ENCODE measurements around the gene MYL6B.

MYL6B gene

DNA sequence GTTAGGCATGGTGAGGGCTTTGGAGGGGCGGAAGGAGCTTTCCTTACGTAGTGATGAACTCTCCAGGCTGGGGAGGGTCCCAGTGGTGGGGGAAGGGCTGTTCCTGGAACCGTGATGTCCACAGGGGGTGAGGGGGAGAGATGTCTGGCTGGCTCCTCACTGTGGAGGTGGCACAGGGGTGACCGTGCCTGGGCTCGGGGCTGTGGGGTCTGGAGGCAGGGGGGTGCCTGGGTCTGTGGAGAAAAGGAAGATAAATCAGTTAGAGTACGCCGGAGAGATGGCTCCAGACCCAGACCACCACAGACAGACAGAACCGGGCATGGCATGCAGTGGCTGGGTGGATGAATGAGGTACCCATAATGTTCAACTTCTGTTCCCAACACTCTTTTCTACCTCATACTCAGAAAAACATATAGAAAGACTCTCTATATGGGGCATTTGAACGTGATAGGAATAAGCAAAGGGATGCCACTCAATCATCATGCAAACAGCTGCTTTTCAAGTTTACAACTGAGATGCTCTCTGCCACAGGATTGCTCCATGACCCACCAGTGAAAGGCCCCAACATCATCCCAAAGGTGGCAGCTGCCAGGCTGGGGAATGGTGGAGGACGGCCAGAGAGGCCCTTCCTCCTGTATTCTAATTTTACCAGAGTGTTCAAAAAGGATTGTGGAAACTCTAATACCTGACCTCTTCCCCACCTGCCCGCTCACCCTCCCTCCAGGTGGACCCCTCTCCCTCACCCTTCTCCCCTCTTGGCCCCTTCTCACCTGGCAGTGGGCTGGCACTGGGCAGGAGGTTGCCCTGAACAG, 11.4 kb downstream of the MYL6B start:
- H3K27ac ChIP-seq (ENCODE audit: low read length) = no peak overlapping the region
- no peaks in the 10 kb centered on the region for H3K9me3 ChIP-seq (ENCODE audit: control insufficient read depth, low read depth, low read length)
- H3K27me3 ChIP-seq (ENCODE audit: control insufficient read depth, insufficient read depth, low read length) = no peaks in the 10 kb centered on the region
- H3K4me3 ChIP-seq (ENCODE audit: low read length) = no peak overlapping the region
- H3K36me3 ChIP-seq (ENCODE audit: control insufficient read depth, low read depth, low read length) = peaks cover 82% of the 10 kb centered on the region
- peaks cover 26% of the 10 kb centered on the region for H3K4me1 ChIP-seq (ENCODE audit: control insufficient read depth, low read depth, low read length)
- H3K9ac ChIP-seq (ENCODE audit: low read length) = no peak overlapping the region

DNA sequence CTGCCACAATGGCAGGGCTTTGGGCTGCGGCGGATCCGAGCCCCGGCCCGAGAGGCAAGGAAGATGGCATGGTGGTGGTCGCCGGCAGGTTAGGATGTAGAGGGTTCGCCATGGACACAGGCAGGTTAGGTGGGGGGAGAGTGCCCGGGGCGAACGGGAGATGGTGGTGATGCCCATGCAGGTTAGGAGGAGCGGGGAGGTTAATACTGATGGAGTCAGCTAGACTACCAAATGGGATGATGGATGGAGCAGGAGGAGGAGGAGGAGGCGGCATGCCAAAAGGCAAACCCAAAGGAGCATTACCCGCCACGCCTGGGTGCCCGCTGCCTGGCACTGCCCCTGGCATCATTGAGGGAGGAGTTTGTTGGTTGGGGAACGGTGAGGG, 11.9 kb downstream of the MYL6B start:
- Histone ChIP-seq H3K27me3 (ENCODE audit: control insufficient read depth, insufficient read depth, low read length) (no peaks in the 10 kb centered on the region), H3K9ac (ENCODE audit: low read length) (no peak overlapping the region), H3K9me3 (ENCODE audit: control insufficient read depth, low read depth, low read length) (no peaks in the 10 kb centered on the region), H3K4me3 (ENCODE audit: low read length) (no peak overlapping the region), H3K36me3 (ENCODE audit: control insufficient read depth, low read depth, low read length) (peaks cover 85% of the 10 kb centered on the region), H3K27ac (ENCODE audit: low read length) (no peak overlapping the region), H3K4me1 (ENCODE audit: control insufficient read depth, low read depth, low read length) (peaks cover 25% of the 10 kb centered on the region)

DNA sequence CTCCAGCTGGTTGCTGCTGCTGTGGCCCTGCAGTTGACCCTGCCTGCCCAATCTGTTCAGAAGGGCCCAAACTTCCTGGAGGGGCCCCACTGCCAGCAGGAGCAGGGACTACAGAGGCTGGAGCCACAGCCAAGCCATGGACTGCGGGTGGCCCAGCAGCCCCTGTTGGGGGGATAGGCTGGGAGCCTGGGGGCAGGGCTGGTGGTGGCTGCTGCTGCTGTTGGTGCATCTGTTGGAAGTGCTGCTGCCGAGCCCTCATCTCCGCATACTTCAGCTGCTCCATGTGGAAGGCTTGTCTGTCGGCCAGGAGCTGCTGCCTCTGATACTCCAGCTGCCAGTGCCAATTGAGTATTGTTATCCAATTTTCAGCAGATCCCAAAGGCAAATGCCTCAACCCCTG, 13.0 kb downstream of the MYL6B start:
- Histone ChIP-seq H3K4me1 (ENCODE audit: control insufficient read depth, low read depth, low read length) (peaks cover 15% of the 10 kb centered on the region), H3K9me3 (ENCODE audit: control insufficient read depth, low read depth, low read length) (no peaks in the 10 kb centered on the region), H3K27me3 (ENCODE audit: control insufficient read depth, insufficient read depth, low read length) (no peaks in the 10 kb centered on the region), H3K27ac (ENCODE audit: low read length) (no peak overlapping the region), H3K9ac (ENCODE audit: low read length) (no peak overlapping the region), H3K4me3 (ENCODE audit: low read length) (no peak overlapping the region), H3K36me3 (ENCODE audit: control insufficient read depth, low read depth, low read length) (peaks cover 85% of the 10 kb centered on the region)

DNA sequence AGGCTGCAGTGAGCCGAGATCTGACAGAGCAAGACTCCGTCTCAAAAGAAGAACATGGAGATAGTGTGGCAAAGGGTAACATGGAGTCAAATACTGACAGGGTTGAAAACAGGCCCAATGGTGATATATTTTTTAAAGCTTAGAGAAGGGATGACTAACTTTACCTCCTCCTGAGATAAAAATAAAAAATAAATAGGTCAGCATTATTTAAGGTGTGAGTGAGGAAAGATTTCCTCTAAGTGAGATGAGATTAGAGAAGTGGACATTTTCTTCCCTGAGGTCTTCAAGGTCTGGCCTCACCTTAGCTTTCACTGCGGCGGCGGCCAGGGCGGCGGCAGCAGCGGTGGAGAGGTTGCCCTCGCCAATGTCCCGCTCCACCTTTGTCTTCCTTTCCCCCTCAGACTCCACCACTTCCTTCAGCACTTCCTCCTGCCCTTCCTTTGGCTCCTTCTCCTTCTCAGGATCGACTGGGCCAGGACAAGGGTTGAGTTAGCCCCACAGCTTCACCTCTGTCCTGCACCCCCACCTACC, 16.9 kb downstream of the MYL6B start:
- Histone ChIP-seq H3K9me3 (ENCODE audit: control insufficient read depth, low read depth, low read length) (no peaks in the 10 kb centered on the region), H3K36me3 (ENCODE audit: control insufficient read depth, low read depth, low read length) (peaks cover 86% of the 10 kb centered on the region), H3K4me3 (ENCODE audit: low read length) (no peak overlapping the region), H3K27ac (ENCODE audit: low read length) (no peak overlapping the region), H3K4me1 (ENCODE audit: control insufficient read depth, low read depth, low read length) (no peaks in the 10 kb centered on the region), H3K27me3 (ENCODE audit: control insufficient read depth, insufficient read depth, low read length) (no peaks in the 10 kb centered on the region), H3K9ac (ENCODE audit: low read length) (no peak overlapping the region)

DNA sequence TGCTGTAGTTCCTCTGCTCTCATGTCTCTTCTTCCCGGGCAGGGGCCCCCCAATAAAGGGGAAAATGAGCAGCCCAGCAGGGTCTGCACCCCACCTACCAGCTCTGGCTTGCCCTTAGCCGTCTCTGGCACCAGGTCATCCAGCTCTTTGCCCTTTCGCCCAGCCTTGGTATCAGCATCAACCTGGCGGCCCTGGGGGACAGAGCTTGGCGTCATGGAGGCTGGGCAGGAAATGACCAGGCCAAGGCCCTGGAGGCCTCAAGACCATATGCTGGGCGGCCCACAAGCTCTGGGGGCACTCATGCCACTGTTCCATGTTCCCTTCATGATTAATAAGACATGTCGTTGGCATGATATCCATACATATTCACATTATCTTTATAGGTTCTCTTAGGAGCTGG, 20.5 kb downstream of the MYL6B start:
- Histone ChIP-seq H3K9me3 (ENCODE audit: control insufficient read depth, low read depth, low read length) (no peaks in the 10 kb centered on the region), H3K27me3 (ENCODE audit: control insufficient read depth, insufficient read depth, low read length) (no peaks in the 10 kb centered on the region), H3K36me3 (ENCODE audit: control insufficient read depth, low read depth, low read length) (peaks cover 83% of the 10 kb centered on the region), H3K4me1 (ENCODE audit: control insufficient read depth, low read depth, low read length) (no peaks in the 10 kb centered on the region), H3K9ac (ENCODE audit: low read length) (no peak overlapping the region), H3K4me3 (ENCODE audit: low read length) (no peak overlapping the region), H3K27ac (ENCODE audit: low read length) (no peak overlapping the region)

DNA sequence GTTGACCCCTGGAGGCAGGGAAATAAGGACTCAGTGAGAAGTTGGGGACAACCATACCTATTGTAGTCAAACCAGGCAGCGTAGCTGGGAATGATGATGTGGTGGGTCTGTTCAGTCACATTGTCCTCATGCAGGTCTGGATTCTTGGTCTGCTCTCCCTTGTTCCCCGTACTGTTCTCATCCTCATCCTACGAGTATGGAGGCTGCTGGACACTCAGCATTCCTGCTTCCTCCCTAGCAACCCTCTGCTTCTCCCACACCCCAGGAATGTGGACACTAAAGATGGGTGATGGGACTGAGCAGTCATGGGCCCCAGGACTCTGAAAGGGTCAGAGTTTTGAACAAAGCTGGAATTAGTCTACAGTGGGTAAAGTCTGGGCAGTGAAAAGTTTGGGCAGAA, 26.0 kb downstream of the MYL6B start:
- no peaks in the 10 kb centered on the region for H3K4me1 ChIP-seq (ENCODE audit: control insufficient read depth, low read depth, low read length)
- peaks cover 74% of the 10 kb centered on the region for H3K36me3 ChIP-seq (ENCODE audit: control insufficient read depth, low read depth, low read length)
- no peaks in the 10 kb centered on the region for H3K9me3 ChIP-seq (ENCODE audit: control insufficient read depth, low read depth, low read length)
- no peak overlapping the region for H3K9ac ChIP-seq (ENCODE audit: low read length)
- no peak overlapping the region for H3K4me3 ChIP-seq (ENCODE audit: low read length)
- H3K27ac ChIP-seq (ENCODE audit: low read length) = no peak overlapping the region
- no peaks in the 10 kb centered on the region for H3K27me3 ChIP-seq (ENCODE audit: control insufficient read depth, insufficient read depth, low read length)

DNA sequence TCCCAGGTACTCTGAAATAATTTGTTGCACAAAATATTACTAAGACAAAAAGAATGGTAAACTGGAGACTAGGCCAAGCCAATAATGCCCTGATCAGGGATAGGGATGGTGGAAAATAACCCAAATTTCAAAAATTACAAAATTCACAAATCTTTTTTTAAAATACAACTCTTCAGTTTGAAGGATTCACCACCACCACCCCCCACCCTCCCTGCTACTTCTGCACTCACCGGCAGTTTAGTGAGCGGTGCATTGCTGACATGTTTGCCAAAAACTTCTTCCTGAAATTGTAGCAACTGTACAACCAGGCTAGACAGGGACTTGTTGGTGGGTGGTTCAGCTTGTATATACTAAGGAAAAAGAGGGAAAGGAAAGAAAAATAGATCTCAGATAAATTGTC, 34.6 kb downstream of the MYL6B start:
- Histone ChIP-seq H3K27me3 (ENCODE audit: control insufficient read depth, insufficient read depth, low read length) (no peaks in the 10 kb centered on the region), H3K4me3 (ENCODE audit: low read length) (no peak overlapping the region), H3K4me1 (ENCODE audit: control insufficient read depth, low read depth, low read length) (peaks cover 9% of the 10 kb centered on the region), H3K9me3 (ENCODE audit: control insufficient read depth, low read depth, low read length) (no peaks in the 10 kb centered on the region), H3K9ac (ENCODE audit: low read length) (no peak overlapping the region), H3K27ac (ENCODE audit: low read length) (no peak overlapping the region), H3K36me3 (ENCODE audit: control insufficient read depth, low read depth, low read length) (peaks cover 38% of the 10 kb centered on the region)

DNA sequence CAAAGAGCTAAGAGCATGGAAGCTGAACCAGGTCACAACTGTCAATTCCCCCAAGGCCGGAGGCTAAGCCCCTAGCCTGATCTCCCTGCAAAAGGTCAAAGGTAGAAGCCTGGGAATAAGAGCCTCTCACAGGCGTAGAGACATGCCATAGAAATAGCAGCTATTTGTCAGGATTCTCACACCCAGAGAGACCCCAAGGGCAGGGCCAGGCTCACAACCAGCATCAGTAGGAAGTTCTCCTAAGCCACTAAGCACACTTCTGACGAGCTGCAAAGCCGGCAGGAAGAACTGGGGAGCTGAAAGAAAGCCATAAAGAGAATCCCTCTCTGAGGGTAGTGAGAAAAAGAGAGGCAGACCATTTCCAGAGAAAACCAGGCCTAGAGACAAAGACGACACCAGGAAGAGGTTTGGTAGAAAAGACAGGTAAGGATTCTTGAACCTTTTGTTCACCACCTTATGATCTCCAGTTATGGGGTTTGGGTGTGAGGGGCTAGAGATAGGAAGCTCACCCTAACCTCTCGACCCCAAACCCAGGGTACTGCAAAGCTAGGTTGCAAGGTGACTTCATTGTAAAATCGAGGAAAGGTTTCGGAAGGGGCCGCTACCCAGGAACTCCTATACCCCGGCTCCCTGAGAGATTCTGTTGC, 35.9 kb downstream of the MYL6B start:
- H3K27me3 ChIP-seq (ENCODE audit: control insufficient read depth, insufficient read depth, low read length) = no peaks in the 10 kb centered on the region
- peak overlapping the region; percentile 92 for H3K4me3 ChIP-seq (ENCODE audit: low read length)
- peaks cover 9% of the 10 kb centered on the region for H3K4me1 ChIP-seq (ENCODE audit: control insufficient read depth, low read depth, low read length)
- peak overlapping the region; percentile 92 for H3K9ac ChIP-seq (ENCODE audit: low read length)
- H3K27ac ChIP-seq (ENCODE audit: low read length) = peak overlapping the region; percentile 82
- H3K36me3 ChIP-seq (ENCODE audit: control insufficient read depth, low read depth, low read length) = peaks cover 31% of the 10 kb centered on the region
- H3K9me3 ChIP-seq (ENCODE audit: control insufficient read depth, low read depth, low read length) = no peaks in the 10 kb centered on the region

DNA sequence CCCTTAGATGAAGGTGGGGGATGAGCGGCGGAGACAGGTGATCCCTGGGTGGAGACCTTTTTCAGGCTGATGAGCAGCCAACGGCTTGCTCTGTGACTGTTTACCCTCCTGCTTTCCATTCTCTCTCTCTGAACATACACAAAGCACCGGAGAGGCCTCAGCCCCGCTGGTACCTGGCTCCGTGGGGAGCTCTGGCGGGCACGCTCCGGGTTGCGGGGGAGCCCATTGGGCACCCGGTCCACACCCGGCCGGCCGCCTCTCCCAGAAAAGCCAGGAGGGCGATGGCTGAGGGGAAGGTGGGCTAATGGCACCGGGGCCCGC, 36.4 kb downstream of the MYL6B start:
- peak overlapping the region; percentile 92 for H3K9ac ChIP-seq (ENCODE audit: low read length)
- peaks cover 9% of the 10 kb centered on the region for H3K4me1 ChIP-seq (ENCODE audit: control insufficient read depth, low read depth, low read length)
- no peaks in the 10 kb centered on the region for H3K9me3 ChIP-seq (ENCODE audit: control insufficient read depth, low read depth, low read length)
- peaks cover 27% of the 10 kb centered on the region for H3K36me3 ChIP-seq (ENCODE audit: control insufficient read depth, low read depth, low read length)
- peak overlapping the region; percentile 92 for H3K4me3 ChIP-seq (ENCODE audit: low read length)
- peak overlapping the region; percentile 82 for H3K27ac ChIP-seq (ENCODE audit: low read length)
- H3K27me3 ChIP-seq (ENCODE audit: control insufficient read depth, insufficient read depth, low read length) = no peaks in the 10 kb centered on the region

DNA sequence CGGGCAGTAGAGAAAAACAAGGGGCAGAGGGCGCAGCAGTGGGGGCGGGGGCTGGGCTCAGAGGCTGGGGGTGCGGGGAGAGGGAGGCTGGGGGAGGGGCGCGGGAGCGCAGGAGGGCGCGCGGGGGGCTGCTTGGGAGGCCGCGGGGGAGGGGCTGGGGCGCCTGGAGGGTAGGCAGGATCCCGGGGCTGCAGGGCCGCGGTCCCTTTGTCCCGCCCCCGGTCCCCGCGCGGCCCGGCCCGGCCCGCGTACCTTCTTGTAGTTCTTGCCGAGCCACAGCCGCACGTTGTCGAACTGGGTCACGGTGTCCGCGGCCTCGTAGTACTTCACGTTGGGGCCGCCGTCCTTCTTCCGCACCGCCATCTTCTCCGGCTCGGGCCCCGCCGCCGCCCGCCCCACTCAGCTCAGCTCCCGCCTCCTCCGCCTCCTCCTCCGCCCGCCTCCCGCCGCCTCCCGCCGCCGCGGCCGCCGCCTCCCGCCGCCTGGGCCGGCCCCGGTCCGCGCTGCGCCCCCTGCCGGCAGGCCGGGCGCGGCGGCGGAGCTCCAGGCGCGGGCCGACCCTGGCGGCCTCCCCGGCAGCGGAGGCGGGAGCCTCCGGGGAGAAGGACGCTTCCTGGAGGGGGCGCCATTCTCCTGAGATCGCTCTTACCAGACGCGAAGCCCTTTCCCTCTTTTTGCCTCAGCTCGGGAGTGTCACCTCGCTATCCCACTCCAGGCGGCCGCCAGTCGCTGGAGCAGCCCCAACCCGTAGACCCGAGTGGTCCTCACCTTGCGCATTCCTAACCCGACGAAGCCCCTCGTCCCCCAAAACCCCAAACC, 36.9 kb downstream of the MYL6B start, which contains the start of gene SMARCC2:
TSS of gene SMARCC2 (minus strand) at position 385 of the 819 bp plus-strand sequence. CDS start at position 363, 22 bp downstream.
- Histone ChIP-seq H3K4me3 (ENCODE audit: low read length) (peak within 1 kb of the TSS; percentile 100), H3K36me3 (ENCODE audit: control insufficient read depth, low read depth, low read length) (peaks cover 22% of the 10 kb centered on the region), H3K9me3 (ENCODE audit: control insufficient read depth, low read depth, low read length) (no peaks in the 10 kb centered on the region), H3K27ac (ENCODE audit: low read length) (peak within 1 kb of the TSS; percentile 92), H3K9ac (ENCODE audit: low read length) (peak within 1 kb of the TSS; percentile 94), H3K4me1 (ENCODE audit: control insufficient read depth, low read depth, low read length) (peaks cover 9% of the 10 kb centered on the region), H3K27me3 (ENCODE audit: control insufficient read depth, insufficient read depth, low read length) (no peaks in the 10 kb centered on the region)

DNA sequence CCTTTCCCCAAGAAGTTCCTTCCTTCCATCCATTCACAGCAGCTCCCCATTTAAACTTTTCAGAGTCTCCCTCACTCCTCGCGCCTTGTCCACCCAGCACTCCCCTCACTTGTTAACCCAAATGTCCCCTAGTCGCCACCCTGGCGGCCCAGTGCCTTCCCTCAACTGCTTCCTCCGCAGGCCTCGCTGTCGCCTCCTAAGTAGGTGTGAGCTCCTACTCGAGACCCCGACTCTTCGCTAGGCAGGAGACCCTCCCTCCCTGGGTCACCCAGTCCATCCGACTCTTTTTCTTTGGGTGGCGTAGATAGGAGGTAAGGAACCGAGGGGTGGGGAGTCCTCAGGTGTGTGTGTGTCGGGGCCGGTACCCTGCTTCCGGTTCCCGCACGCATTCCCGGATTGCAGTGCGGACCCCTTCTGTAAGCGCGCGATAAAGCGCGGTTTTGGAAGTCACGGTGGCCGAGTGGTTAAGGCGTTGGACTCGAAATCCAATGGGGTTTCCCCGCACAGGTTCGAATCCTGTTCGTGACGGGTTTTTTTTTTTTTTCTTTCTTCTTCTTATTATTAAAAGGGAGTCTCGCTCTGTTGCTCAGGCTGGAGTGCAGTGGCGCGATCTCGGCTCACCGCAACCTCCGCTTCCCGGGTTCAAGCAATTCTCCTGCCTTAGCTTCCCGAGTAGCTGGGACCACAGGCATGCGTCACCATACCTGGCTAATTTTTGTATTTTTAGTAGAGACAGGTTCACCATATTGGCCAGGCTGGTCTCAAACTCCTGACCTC, 37.7 kb downstream of the MYL6B start:
- H3K27ac ChIP-seq (ENCODE audit: low read length) = peak overlapping the region; percentile 92
- H3K27me3 ChIP-seq (ENCODE audit: control insufficient read depth, insufficient read depth, low read length) = no peaks in the 10 kb centered on the region
- H3K9ac ChIP-seq (ENCODE audit: low read length) = peak overlapping the region; percentile 94

More for the DNA sequence above, 37.7 kb downstream of the MYL6B start:
- Histone ChIP-seq H3K4me3 (ENCODE audit: low read length) (peak overlapping the region; percentile 100), H3K36me3 (ENCODE audit: control insufficient read depth, low read depth, low read length) (peaks cover 14% of the 10 kb centered on the region), H3K9me3 (ENCODE audit: control insufficient read depth, low read depth, low read length) (no peaks in the 10 kb centered on the region), H3K4me1 (ENCODE audit: control insufficient read depth, low read depth, low read length) (peaks cover 9% of the 10 kb centered on the region)

All from iPS-18a (cell line).